GM23248 (cell line): Measurements from ENCODE around the gene SLC8A2.

Experiments used
- EZH2 ChIP-seq: fragments of 200-600 bp; sonication (generic); IDR thresholded peaks from 2 replicates; pipeline ENCODE4 v1.6.1; 2018; ENCODE audit warnings: antibody characterized with exemption, mild to moderate bottlenecking; ENCODE audit not compliant: insufficient read depth, poor library complexity, severe bottlenecking
- EZH2phosphoT487 ChIP-seq: fragments of 200-600 bp; sonication (generic); IDR thresholded peaks from 2 replicates; pipeline ENCODE4 v1.6.1; 2018; ENCODE audit warnings: antibody characterized with exemption, moderate library complexity, mild to moderate bottlenecking, low read depth; ENCODE audit not compliant: insufficient read depth

DNA sequence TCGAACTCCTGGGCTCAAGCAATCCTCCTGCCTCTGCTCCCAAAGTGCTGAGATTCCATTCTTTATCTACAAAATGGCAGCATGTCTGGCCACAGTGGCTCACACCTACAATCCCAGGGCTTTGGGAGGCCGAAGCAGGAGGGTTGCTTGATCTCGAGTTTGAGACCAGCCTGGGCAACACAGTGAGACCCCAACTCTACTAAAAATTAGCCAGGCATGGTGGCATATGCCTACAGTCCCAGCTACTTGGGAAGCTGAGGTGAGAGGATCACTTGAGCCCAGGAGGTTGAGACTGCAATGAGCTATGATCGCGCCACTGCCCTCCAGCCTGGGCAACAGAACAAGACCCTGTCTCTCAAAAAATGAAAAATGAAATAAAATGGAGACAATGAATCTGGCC is 37.0 kb upstream of the SLC8A2 start:
- TF ChIP-seq EZH2phosphoT487 (no peak), EZH2 (no peak)
